Body of pancreas (tissue), 4 donors: Measurements from ENCODE around the gene TGFB1. TPM values are rescaled to one million over a fixed set of nuclear protein-coding genes. Genes with fewer than 3 reads are reported as not detected.
A peak's percentile ranks its signal among the peaks of the same experiment; 100 is the strongest.

Experiments used
- ATAC-seq: fragments of 150-250 bp; one replicate; pipeline ENCODE4 v1.9.1; 2016
- DNase-seq, 4 donors: peaks; one replicate each; pipeline ENCODE4 v3.0.0-alpha.2; 2019
- H3K27ac ChIP-seq, 4 donors: fragments of 200-600 bp; sonication (generic); 1 replicate in 3 of 4; 2 replicates in 1 of 4; pipeline versions ENCODE4 v1.5.1 to v1.6.1; 2016 to 2019; ENCODE audit warnings: mild to moderate bottlenecking in 1 of 4, mixed read lengths in 1 of 4, moderate library complexity in 1 of 4
- H3K27me3 ChIP-seq, 2 donors: fragments of 200-600 bp; sonication (generic); one replicate each; pipeline ENCODE4 v1.6.0; 2016; ENCODE audit warnings: mild to moderate bottlenecking in 1 of 2
- H3K36me3 ChIP-seq, 2 donors: fragments of 200-600 bp; sonication (generic); replicated peaks in 1 of 2; 2 replicates each; pipeline ENCODE4 v1.5.1; 2016; ENCODE audit warnings: low read depth in 2 of 2; ENCODE audit not compliant: insufficient read depth in 1 of 2
- H3K4me1 ChIP-seq: fragments of 200-600 bp; sonication (generic); one replicate; pipeline ENCODE4 v1.6.0; 2016
- H3K4me3 ChIP-seq, 2 donors: fragments of 200-600 bp; sonication (generic); 1 replicate in 1 of 2; 2 replicates in 1 of 2; pipeline ENCODE4 v1.5.1; 2016 to 2019
- H3K9me3 ChIP-seq, 3 donors: fragments of 200-600 bp; sonication (generic); 1 replicate in 2 of 3; 2 replicates in 1 of 3; pipeline ENCODE4 v1.5.1; 2016
- POLR2A ChIP-seq, 3 donors: fragments of 450-650 bp; IDR thresholded peaks; one replicate each; pipeline ENCODE4 v1.6.1; 2016; ENCODE audit warnings: antibody characterized with exemption in 3 of 3, mild to moderate bottlenecking in 2 of 3
- WGBS, 2 donors: methylation state at CpG; one replicate each; pipeline ENCODE4 v1.1.5; 2017; 5-methylcytosine and 5-hydroxymethylcytosine counted together
- intact Hi-C: fragments of 100-400 bp; cut with DNase I; formaldehyde crosslinking; loops from one replicate; pipeline ENCODE4 v1.15.1; 2023
- total RNA-seq, 2 donors: library from RNA; depleted of rRNA; stranded (reverse); fragments of >200 nt; gene quantifications; one replicate each; pipeline ENCODE4 v1.1.0, GENCODE V29; 2016
- TF ChIP-seq, protein P1 (sequence below), 7 experiments: fragments of 450-650 bp in 4 of 7; fragments of 200-600 bp in 3 of 7; sonication (generic) in 3 of 7; IDR thresholded peaks; one replicate each; pipeline ENCODE4 v1.5.1; 2016 to 2019; ENCODE audit warnings: antibody characterized with exemption in 7 of 7

Gene TGFB1
- total RNA-seq, 2 donors from 2014 or later = 7.8 to 17.1 TPM

DNA sequence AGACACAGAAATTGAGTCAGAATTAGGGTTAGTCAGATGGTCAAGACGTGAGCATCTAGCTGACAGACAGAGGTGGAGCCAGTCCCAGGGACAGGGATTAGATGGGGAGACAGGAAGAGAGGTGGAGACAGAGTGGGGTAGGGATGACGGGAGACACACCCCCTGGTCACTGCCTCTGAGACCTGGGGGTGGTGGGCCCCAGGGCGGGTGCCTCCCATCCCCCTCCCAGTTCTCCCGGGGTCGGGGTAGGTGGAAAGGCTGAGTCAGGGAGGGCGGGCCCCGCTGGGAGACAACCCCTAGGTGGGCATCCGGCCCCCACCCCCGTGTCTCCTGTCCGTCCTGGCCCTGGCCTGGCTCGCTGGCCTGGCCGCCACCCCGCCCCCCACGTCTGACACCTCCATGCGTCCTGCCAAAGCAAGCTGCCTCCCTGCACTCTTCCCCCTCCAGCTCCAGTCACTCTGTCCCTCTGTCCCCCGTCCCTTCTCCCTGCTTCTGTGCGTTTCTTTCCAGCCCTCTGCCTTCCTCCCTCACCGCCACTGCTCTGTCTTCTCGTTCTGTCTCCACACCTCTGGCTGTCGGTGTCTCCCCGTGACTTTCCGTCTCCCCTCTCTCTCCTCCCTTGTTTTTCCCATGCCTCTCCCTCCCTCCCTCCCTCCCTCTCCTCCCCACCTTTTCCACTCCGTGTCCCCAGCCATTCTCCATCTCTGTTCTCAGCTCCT lies 28.6 kb downstream of the TGFB1 start:
- peaks cover 0 to 2% of the 10 kb centered on the region in 2 donors for H3K36me3 ChIP-seq
- peak overlapping the region in 3 of 4 donors; percentile 44 to 65 (median 62) for H3K27ac ChIP-seq
- DNase-seq = peak; percentile 54 to 62 (median 62)
- intact Hi-C loops = loop anchor here (10.0 kb wide), 1 partner anchor 110 kb away; the partner anchor contains the start of gene DMAC2
- 3 to 8% methylated on average over 19 to 23 of the region's 23 CpGs for WGBS, 2 donors
- no peak overlapping the region for H3K4me3 ChIP-seq
- peaks cover 46% of the 10 kb centered on the region for H3K4me1 ChIP-seq
- ATAC-seq = no peak
- no peaks in the 10 kb centered on the region for H3K9me3 ChIP-seq
- TF ChIP-seq POLR2A (IDR thresholded peaks at IDR 0.05) = peak in 2 of 3 donors; percentile 16
- TF ChIP-seq, protein P1, sequence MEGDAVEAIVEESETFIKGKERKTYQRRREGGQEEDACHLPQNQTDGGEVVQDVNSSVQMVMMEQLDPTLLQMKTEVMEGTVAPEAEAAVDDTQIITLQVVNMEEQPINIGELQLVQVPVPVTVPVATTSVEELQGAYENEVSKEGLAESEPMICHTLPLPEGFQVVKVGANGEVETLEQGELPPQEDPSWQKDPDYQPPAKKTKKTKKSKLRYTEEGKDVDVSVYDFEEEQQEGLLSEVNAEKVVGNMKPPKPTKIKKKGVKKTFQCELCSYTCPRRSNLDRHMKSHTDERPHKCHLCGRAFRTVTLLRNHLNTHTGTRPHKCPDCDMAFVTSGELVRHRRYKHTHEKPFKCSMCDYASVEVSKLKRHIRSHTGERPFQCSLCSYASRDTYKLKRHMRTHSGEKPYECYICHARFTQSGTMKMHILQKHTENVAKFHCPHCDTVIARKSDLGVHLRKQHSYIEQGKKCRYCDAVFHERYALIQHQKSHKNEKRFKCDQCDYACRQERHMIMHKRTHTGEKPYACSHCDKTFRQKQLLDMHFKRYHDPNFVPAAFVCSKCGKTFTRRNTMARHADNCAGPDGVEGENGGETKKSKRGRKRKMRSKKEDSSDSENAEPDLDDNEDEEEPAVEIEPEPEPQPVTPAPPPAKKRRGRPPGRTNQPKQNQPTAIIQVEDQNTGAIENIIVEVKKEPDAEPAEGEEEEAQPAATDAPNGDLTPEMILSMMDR (IDR thresholded peaks at IDR 0.05) = no peak
- no peaks in the 10 kb centered on the region for H3K27me3 ChIP-seq

DNA sequence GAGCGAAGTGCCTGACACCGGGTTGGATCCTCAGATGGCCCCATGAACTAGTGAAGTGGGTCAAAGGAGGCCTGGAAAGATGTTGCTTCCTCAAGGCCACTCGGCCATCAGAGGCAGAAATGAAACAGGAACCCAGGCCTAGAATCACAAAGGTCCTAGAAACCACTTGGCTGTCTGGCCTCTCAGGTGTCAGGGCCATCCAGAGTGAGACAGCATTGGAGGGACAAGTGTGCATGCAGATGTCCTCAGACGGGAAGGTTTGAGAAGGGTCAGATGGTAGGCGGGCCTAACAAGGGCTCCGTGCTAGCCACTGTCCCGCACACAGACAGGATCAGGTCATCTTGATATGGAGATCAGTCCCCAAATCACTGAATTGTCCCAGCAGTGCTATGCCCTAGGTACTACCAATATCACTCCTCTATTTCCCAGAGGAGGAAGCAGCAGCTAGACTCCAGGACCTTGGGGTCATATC lies 29.5 kb downstream of the TGFB1 start:
- peaks cover 46% of the 10 kb centered on the region for H3K4me1 ChIP-seq
- peak overlapping the region; percentile 44 to 68 (median 60) for H3K27ac ChIP-seq
- no peak overlapping the region for H3K4me3 ChIP-seq
- no peak for ATAC-seq
- TF ChIP-seq, protein P1 (IDR thresholded peaks at IDR 0.05) = no peak
- TF ChIP-seq POLR2A (IDR thresholded peaks at IDR 0.05) = no peak
- DNase-seq = no peak
- intact Hi-C loops = loop anchor here (10.0 kb wide), 1 partner anchor 111 kb away; the partner anchor contains the start of gene DMAC2
- WGBS, 2 donors = 59 to 61% methylated on average over 5 to 7 of the region's 7 CpGs
- H3K36me3 ChIP-seq = peaks cover 0 to 2% of the 10 kb centered on the region in 2 donors
- no peaks in the 10 kb centered on the region for H3K9me3 ChIP-seq
- H3K27me3 ChIP-seq = no peaks in the 10 kb centered on the region

DNA sequence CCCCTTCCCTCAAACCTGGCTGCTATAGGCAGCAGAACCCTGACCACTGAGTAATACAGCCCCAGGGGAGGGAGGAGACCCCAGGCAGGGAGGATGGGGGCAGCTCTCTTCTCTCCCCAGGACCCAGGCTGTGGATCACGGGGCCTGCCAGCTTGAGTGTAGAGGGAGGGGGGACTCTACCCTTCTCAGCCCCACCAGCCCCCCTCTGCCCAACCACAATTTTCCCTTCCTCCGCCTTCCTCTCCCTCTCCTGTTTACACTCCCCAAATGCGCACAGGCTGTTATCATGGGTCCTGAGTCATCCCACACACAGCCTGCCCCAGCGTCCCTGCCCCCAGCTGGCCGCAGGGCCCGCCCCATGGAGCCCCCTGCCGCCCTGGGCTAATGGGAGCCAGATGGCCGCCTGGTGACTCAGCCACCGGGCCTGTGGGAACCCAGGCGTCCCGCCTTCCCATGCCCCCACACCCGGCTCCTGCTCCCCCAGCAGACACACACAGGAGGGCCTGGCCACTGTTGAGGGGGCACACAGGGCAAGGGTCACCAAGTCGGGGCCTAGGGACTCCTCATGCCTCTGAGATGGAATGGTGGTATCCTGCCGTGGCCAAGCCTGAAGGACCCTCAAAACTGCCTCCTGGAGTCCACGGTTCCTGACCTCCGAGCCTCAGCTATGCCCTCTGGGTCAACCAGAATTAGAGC lies 30.1 kb downstream of the TGFB1 start:
- intact Hi-C loops = loop anchor here (10.0 kb wide), 1 partner anchor 111 kb away; the partner anchor contains the start of gene DMAC2
- no peak for ATAC-seq
- TF ChIP-seq, protein P1 (IDR thresholded peaks at IDR 0.05) = no peak
- no peak for TF ChIP-seq POLR2A (IDR thresholded peaks at IDR 0.05)
- Histone ChIP-seq H3K27me3 (no peaks in the 10 kb centered on the region), H3K36me3 (peaks cover 0 to 7% of the 10 kb centered on the region in 2 donors), H3K4me3 (no peak overlapping the region), H3K9me3 (no peaks in the 10 kb centered on the region), H3K27ac (peak overlapping the region; percentile 38 to 68 (median 60)), H3K4me1 (peaks cover 46% of the 10 kb centered on the region)
- DNase-seq = peak in 3 of 4 donors; percentile 31 to 67 (median 56)
- WGBS, 2 donors = 59 to 69% methylated on average over 6 to 16 of the region's 16 CpGs

DNA sequence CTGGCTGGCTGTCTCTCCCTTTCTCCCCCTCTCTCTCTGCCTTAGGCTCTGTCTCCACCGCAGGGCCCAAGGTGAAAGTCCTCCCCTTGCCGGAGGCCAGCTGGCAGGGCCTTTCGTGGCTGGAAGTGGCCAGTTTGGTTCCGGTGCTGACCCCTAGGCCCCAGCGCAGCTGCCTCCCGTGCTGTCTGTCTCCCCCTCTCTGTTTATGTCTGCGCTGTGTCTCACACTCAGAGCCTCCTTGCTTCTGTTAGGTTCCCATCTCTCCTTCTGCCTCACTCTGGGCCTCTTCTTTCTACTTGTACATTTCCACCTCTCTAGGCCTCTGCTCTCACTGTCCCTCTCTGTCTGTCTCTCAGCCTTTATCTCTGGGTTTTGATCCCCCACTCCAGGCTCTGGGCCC lies 30.7 kb downstream of the TGFB1 start:
- Histone ChIP-seq H3K4me1 (peaks cover 42% of the 10 kb centered on the region), H3K9me3 (no peaks in the 10 kb centered on the region), H3K27ac (peak overlapping the region; percentile 38 to 68 (median 60)), H3K27me3 (no peaks in the 10 kb centered on the region), H3K4me3 (no peak overlapping the region), H3K36me3 (peaks cover 0 to 12% of the 10 kb centered on the region in 2 donors)
- ATAC-seq (no peak), DNase-seq (no peak)
- intact Hi-C loops = loop anchor here (10.0 kb wide), 1 partner anchor 112 kb away; the partner anchor contains the start of gene DMAC2
- 64% methylated on average over 7 of the region's 7 CpGs for WGBS, 2 donors
- no peak for TF ChIP-seq POLR2A (IDR thresholded peaks at IDR 0.05)
- TF ChIP-seq, protein P1 (IDR thresholded peaks at IDR 0.05) = no peak
